ENCODE results near the gene RNF157.
"Not testable (repeated sequence)": the region's sequence is repeated elsewhere in the genome, so short reads cannot be mapped to it uniquely, and the experiment has no call there.

Gene RNF157

GRCh38 chr17:76252967-76253766 is 12.9 kb upstream of the RNF157 start:
- not testable (repeated sequence) for DNase-seq

- no peak for DNase-seq
These were observed 12.0 kb upstream of the RNF157 start for GRCh38 chr17:76252040-76252954.

- no peak for DNase-seq
These were observed 11.3 kb upstream of the RNF157 start for GRCh38 chr17:76251478-76252039.

- DNase-seq = no peak
These were observed 9.8 kb upstream of the RNF157 start for GRCh38 chr17:76250141-76250540.

GRCh38 chr17:76248013-76248782 is 7.9 kb upstream of the RNF157 start:
- DNase-seq = no peak

GRCh38 chr17:76247304-76247703 is 7.0 kb upstream of the RNF157 start:
- DNase-seq = no peak

- no peak for DNase-seq
These were observed 6.1 kb upstream of the RNF157 start for GRCh38 chr17:76246080-76247066.

- not testable (repeated sequence) for DNase-seq
These were observed 4.4 kb upstream of the RNF157 start for GRCh38 chr17:76244721-76245120.

- no peak for DNase-seq
These were observed 3.8 kb upstream of the RNF157 start for GRCh38 chr17:76243826-76244679.

GRCh38 chr17:76241691-76242255 is 1.5 kb upstream of the RNF157 start:
- no peak for DNase-seq

GRCh38 chr17:76241204-76241538 is 878 bp upstream of the RNF157 start:
- no peak for DNase-seq

- no peak for DNase-seq
These were observed 587 bp downstream of the RNF157 start for GRCh38 chr17:76239538-76240274.

- no peak for DNase-seq
These were observed 1.3 kb downstream of the RNF157 start for GRCh38 chr17:76238847-76239537.

GRCh38 chr17:76237859-76238313 is 2.4 kb downstream of the RNF157 start:
- no peak for DNase-seq

GRCh38 chr17:76236603-76237002 is 3.7 kb downstream of the RNF157 start:
- DNase-seq = no peak

- DNase-seq = no peak
These were observed 4.4 kb downstream of the RNF157 start for GRCh38 chr17:76235883-76236282.

- DNase-seq = no peak
These were observed 6.0 kb downstream of the RNF157 start for GRCh38 chr17:76234354-76234679.

GRCh38 chr17:76233588-76234353 is 6.5 kb downstream of the RNF157 start:
- DNase-seq = no peak
